Psoas muscle (tissue), 8 donors: ENCODE results near the gene C11orf52. TPM values are rescaled to one million over a fixed set of nuclear protein-coding genes. Genes with fewer than 3 reads are reported as not detected.

Experiments
- ATAC-seq, 4 donors: fragments of 200-7000 bp; cut with Tn5 transposase; one replicate each; pipeline ENCODE4 v1.9.1; 2020; ENCODE audit warnings: moderate library complexity in 3 of 4, mild to moderate bottlenecking in 2 of 4
- DNase-seq, 2 donors: peaks; one replicate each; pipeline ENCODE4 v3.0.0-alpha.2; 2020
- H3K27ac ChIP-seq: fragments of 200-600 bp; one replicate; pipeline ENCODE4 v1.8.0; 2022
- H3K27me3 ChIP-seq, 3 donors: fragments of 200-600 bp in 1 of 3; one replicate each; pipeline versions ENCODE4 v1.6.1 to v1.8.0; 2013 to 2022; ENCODE audit warnings: low read length in 2 of 3, mild to moderate bottlenecking in 2 of 3, moderate library complexity in 1 of 3; ENCODE audit not compliant: insufficient read depth in 3 of 3
- H3K36me3 ChIP-seq, 2 donors: fragments of 200-600 bp in 1 of 2; one replicate each; pipeline versions ENCODE4 v1.6.1 to v1.8.0; 2013 to 2022; ENCODE audit warnings: low read depth in 1 of 2, mild to moderate bottlenecking in 1 of 2, moderate library complexity in 1 of 2; ENCODE audit not compliant: insufficient read depth in 1 of 2
- H3K4me1 ChIP-seq: fragments of 200-600 bp; one replicate; pipeline ENCODE4 v1.8.0; 2022
- H3K4me3 ChIP-seq: fragments of 200-600 bp; one replicate; pipeline ENCODE4 v1.8.0; 2022; ENCODE audit warnings: mild to moderate bottlenecking
- H3K9me3 ChIP-seq: fragments of 200-600 bp; one replicate; pipeline ENCODE4 v1.8.0; 2022
- CTCF ChIP-seq: fragments of 200-600 bp; IDR thresholded peaks from one replicate; pipeline ENCODE4 v1.8.0; 2022; ENCODE audit warnings: antibody characterized with exemption
- WGBS, 3 donors: extraction: QIAGEN DNeasy Blood & Tissue Kit; methylation state at CpG; one replicate each; pipeline versions ENCODE4 v1.1.6 to v1.1.7; 2013; 5-methylcytosine and 5-hydroxymethylcytosine counted together
- intact Hi-C, 2 donors: fragments of 100-400 bp; cut with DNase I; formaldehyde crosslinking; loops; one replicate each; pipeline versions ENCODE4 v1.11.0 to v1.14.2; 2022
- polyA plus RNA-seq, 3 donors: library from polyadenylated mRNA; stranded (reverse); fragments of 200-250 nt; gene quantifications; one replicate each; pipeline ENCODE4 v1.2.3, GENCODE V29; 2013
- total RNA-seq, 4 donors: library from RNA; stranded (reverse); fragmentation: NEBNext Ultra II Directional in 2 of 4; extraction: Animal tissue kit (Norgen Biotek cat#: 25700) in 2 of 4; gene quantifications; one replicate each; pipeline versions ENCODE4 v1.2.1 to v1.2.4, GENCODE V29; 2021 to 2023
- donor health status: healthy with polysubstance abuse.
- donor health status: DM: no; HTN: no; CAD: no; lungs with moderate emphysema.
- donor health status: Bipolar disorder and iron deficiency.
- donor health status: healthy.
- donor health status: DM: yes; HTN: yes; CAD: no.
- donor health status: DM: no; HTN: no; CAD: no.
- donor health status: DM: no; HTN: no; CAD: no.
- donor health status: DM: yes; HTN: yes; CAD: no.

The C11orf52 gene
- total and polyA plus RNA-seq, 7 donors = 1.0 to 24.5 (median 7.0) TPM

- no peaks in the 10 kb centered on the region for H3K9me3 ChIP-seq
- peaks cover 55% of the 10 kb centered on the region for H3K4me1 ChIP-seq
- H3K4me3 ChIP-seq = no peak overlapping the region
- H3K36me3 ChIP-seq = no peaks in the 10 kb centered on the region
- WGBS, 3 donors = 92 to 100% (median 96%) methylated on average over 1 of the region's 1 CpG
- no peak for TF ChIP-seq CTCF
- no peaks in the 10 kb centered on the region for H3K27me3 ChIP-seq
- no peak for DNase-seq
- no peak for ATAC-seq
- peak overlapping the region; percentile 91 for H3K27ac ChIP-seq
- intact Hi-C loops = no loop called here
Measured at GRCh38 chr11:111916768-111917167, 1.9 kb upstream of the C11orf52 start.

GRCh38 chr11:111917312-111917711, 1.4 kb upstream of the C11orf52 start:
- Histone ChIP-seq H3K4me1 (peaks cover 61% of the 10 kb centered on the region), H3K9me3 (no peaks in the 10 kb centered on the region), H3K36me3 (no peaks in the 10 kb centered on the region), H3K4me3 (no peak overlapping the region), H3K27me3 (no peaks in the 10 kb centered on the region), H3K27ac (peak overlapping the region; percentile 91)
- ATAC-seq (no peak), DNase-seq (no peak)
- TF ChIP-seq CTCF = no peak
- WGBS, 3 donors = 88 to 95% (median 88%) methylated on average over 2 of the region's 2 CpGs
- intact Hi-C loops = no loop called here

GRCh38 chr11:111917788-111918187, 925 bp upstream of the C11orf52 start:
- DNase-seq = no peak
- intact Hi-C loops = no loop called here
- no peak for ATAC-seq
- H3K27me3 ChIP-seq = no peaks in the 10 kb centered on the region
- peak overlapping the region; percentile 59 for H3K4me3 ChIP-seq
- TF ChIP-seq CTCF = no peak
- H3K4me1 ChIP-seq = peaks cover 65% of the 10 kb centered on the region
- WGBS, 3 donors = 88 to 93% (median 91%) methylated on average over 3 of the region's 3 CpGs
- no peaks in the 10 kb centered on the region for H3K36me3 ChIP-seq
- H3K9me3 ChIP-seq = no peaks in the 10 kb centered on the region
- H3K27ac ChIP-seq = peak overlapping the region; percentile 91

GRCh38 chr11:111920908-111921307, 2.2 kb downstream of the C11orf52 start:
- no peaks in the 10 kb centered on the region for H3K9me3 ChIP-seq
- H3K27ac ChIP-seq = peak overlapping the region; percentile 91
- no peak overlapping the region for H3K4me3 ChIP-seq
- ATAC-seq (no peak), DNase-seq (no peak)
- no peak for TF ChIP-seq CTCF
- intact Hi-C loops = no loop called here
- no peaks in the 10 kb centered on the region for H3K27me3 ChIP-seq
- peaks cover 79% of the 10 kb centered on the region for H3K4me1 ChIP-seq
- no peaks in the 10 kb centered on the region for H3K36me3 ChIP-seq
- 29 to 56% (median 31%) methylated on average over 2 of the region's 2 CpGs for WGBS, 3 donors

- Histone ChIP-seq H3K4me3 (no peak overlapping the region), H3K36me3 (no peaks in the 10 kb centered on the region), H3K27me3 (no peaks in the 10 kb centered on the region), H3K4me1 (peaks cover 84% of the 10 kb centered on the region), H3K27ac (peak overlapping the region; percentile 91), H3K9me3 (no peaks in the 10 kb centered on the region)
- DNase-seq (no peak), ATAC-seq (no peak)
- no peak for TF ChIP-seq CTCF
- WGBS, 3 donors = 74 to 86% (median 74%) methylated on average over 7 of the region's 7 CpGs
- intact Hi-C loops = no loop called here
Measured at GRCh38 chr11:111921541-111922230, 3.0 kb downstream of the C11orf52 start.
